NCI-H1048 (cell line): ENCODE measurements around the gene TP53INP2.
"Not testable (repeated sequence)": the region's sequence is repeated elsewhere in the genome, so short reads cannot be mapped to it uniquely, and the experiment has no call there.

Experiments
- DNase-seq: peaks from one replicate; lab custom pipeline; 2025; lab: John Stamatoyannopoulos, UW

Gene TP53INP2

DNA sequence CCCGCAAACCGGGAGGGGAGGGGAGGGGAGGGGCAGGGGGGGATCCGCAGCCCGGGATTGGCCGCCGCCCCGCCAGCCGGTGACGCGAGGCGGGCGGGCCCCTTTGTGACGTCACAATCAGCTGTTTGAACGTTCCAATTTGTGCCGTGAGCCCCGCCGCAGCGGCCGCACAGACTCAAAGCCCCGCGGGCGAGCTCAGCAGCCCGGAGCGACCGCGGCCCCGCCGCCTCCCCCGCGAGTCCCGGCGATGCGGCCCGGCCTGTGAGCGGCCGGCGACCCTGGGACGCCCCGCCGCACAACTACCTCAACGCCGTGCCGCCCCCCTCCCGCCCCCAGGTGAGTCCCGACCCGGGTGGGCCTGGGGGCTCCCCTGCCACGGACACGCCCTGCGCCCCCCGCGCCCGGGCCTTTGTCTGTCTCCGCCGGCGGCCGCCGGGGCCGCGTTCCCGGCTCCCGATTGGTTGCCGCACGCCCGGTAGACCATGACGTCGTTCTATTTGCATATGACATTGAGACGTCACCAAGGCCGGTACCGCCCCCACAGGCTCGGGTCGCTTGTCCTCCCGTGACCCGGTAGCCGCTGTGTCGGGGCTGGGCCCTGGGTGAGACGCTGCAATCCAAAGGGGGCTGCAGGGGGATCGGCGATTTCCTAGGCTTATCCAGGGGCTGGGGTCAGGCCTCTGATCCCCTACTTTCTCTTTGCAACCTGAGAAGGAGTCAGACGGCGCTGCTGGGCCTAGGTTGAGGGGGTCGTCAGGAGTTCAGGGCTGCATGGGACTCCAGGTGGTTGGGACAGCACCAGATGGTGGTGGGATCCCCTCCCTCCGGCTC is at the start of gene TP53INP2:
TP53INP2 (plus strand) TSS at position 168 of the 831 bp plus-strand sequence. CDS start 4,396 bp downstream, outside the sequence.
- peak; percentile 86 for DNase-seq

DNA sequence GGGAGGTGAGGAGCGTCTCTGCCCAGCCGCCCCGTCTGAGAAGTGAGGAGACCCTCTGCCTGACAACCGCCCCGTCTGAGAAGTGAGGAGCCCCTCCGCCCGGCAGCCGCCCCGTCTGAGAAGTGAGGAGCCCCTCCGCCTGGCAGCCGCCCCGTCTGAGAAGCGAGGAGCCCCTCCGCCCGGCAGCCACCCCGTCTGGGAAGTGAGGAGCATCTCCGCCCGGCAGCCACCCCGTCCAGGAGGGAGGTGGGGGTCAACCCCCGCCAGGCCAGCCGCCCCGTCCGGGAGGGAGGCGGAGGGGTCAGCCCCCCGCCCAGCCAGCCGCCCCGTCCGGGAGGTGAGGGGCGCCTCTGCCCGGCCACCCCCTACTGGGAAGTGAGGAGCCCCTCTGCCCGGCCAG is 45.5 kb upstream of the TP53INP2 start:
- DNase-seq = not testable (repeated sequence)

DNA sequence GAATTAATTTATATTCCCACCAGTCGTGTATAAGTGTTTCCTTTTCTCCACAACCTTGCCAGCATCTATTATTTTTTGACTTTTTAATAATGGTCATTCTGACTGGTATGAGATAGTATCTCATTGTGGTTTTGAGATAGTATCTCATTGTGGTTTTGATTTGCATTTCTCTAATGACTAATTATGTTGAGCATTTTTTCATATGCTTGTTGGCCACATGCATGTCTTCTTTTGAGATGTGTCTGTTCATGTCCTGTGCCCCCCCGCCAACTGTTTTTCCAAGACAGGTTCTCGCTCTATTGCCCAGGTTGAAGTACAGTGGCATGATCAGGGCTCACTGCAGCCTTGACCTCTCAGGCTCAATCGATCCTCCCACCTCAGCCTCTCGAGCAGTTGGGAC is 42.3 kb upstream of the TP53INP2 start:
- DNase-seq = not testable (repeated sequence)

DNA sequence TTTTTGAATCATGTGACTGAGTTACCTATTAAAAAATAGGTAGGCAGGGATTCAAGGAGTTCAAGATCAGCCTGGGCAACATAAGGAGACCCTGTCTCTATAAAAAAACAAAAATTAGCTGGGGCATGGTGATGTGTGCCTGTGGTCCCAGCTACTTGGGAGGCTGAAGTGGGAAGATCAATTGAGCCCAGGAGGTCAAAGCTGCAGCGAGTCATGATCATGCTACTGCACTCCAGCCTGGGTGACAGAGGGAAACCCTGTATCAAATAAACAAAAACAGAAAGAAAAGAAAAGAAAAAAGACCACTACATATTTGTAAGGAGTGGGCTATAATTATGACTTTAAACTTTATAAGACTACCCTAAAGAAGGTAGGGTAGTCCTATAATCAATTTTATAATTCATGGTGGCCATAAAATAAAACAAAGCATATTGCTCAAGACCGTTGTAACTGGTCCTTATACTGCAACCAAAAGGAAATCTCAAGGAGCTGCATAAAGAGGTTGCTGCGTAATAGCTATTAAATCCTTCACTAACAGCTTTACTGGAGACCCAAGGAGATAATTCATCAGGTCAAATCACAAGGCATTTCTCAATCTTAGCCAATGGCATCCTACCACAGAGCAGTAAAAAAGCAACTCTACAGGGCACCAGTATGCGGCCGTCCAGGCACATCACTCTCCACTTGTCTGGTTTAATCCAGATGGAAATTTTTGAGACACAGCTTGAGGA is 40.8 kb upstream of the TP53INP2 start:
- DNase-seq = no peak

GRCh38 chr20:34664751-34665150 is 39.4 kb upstream of the TP53INP2 start:
- not testable (repeated sequence) for DNase-seq

DNA sequence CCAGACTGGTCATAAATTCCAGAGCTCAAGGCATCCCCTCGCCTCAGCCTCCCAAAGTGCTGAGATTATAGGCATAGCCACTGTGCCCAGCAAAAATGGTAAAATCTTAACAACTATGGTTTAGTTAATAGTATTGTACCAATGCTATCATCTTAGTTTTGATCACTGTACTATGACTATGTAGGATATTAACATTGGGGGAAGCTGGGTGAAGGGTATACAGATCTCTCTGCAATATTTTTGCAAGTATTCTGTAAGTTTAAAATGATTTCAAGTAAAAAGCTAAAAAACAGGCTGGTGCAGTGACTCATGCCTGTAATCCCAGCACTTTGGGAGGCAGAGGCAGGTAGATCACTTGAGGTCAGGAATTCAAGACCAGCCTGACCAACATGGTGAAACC is 35.0 kb upstream of the TP53INP2 start:
- DNase-seq = no peak

DNA sequence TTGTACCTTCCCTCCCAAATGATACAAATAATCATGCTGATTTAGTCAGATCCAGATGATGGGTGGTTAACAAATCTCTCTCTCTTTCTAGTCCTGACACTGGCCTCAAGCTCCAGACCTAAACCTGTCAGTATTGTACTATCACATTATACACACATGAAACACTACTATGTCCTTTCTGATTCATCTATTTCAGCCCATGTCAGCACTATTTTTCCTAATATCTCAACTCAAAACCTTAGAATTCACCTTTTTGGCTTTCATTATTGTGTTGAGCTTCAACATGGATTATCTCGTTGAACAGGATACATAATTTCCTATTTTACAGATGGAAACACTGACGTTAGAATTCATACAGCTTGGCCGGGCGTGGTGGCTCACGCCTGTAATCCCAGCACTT is 30.7 kb upstream of the TP53INP2 start:
- DNase-seq = no peak

DNA sequence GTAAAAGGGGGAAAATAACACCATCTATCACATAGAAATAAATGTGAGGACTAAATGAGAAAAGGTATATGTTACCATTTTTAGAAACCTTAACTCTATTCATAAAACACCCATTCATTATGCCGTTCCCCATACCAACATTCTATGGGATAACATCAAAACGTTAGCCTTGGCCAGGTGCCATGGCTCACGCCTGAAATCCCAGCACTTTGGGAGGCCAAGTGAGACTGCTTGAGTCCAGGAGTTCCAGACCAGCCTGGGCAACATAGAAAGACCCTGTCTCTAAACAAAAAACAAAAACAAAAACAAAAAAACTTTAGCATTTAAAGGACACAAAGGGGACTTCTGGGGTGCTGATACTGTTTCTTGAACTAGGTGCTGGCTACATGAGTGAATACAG is 28.6 kb upstream of the TP53INP2 start:
- no peak for DNase-seq

DNA sequence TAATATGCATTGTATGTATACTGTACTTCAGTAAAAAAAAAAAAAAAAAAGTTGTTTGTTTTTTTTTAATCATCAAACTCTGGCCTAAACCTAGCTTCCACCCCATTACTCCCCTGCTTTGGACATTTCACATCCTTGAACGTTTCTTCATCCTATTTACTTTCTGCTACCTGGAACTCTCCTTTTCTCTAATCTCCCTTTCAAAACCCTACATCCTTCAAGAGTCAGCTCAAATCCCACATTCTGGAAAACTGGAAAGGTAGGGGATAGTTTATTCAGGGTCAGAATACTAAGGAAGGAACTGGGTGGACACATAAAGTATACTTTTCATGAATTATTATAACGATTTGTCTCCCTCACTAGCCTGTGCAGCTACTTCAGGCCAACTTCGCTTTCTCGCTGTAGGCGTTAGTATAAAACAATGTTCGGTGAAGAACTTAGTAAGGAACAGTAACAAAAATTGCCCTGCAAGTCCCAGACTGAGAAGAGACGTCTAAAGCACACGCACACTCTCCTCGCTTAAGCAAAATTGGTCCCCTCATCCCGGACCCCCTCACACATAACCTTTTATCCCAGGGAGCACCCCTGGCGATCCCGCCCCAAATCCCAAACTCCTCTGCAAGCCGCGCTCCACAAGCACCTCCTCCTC is 28.0 kb upstream of the TP53INP2 start:
- DNase-seq = no peak

DNA sequence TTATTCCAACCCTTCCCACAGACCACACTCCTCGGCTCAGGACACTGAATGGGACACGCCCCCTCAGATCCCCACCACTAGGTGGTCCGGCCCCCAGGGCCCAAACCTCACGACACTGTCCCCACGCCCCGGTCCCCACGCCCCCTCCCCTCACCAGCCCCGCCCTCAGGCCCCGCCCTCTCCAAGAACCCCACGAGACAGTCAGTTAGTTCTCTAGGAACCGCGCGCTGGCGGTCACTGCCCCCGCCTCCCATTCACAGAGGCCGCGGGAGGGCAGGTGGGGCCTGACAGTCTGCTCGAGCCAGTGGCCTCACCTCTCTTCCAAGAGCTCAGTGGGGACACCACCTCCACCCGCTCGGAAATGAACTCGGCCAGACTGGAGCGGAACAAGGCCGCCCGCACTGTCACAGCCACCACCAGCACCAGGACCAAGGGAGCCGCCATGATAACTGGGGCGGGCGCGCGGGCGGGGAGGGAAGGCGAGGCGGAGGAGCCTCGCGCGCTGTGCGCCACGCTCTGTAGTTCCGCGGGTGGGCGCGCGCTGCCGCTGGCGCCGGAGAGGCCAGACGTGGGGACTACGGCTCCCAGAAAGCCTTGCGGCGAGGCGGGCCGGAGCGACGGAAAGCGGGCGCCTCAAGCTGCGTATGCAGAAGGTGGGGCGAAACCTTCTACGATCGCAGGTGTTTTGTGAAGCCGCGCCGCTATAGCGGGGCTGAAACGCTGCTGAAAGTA is 27.3 kb upstream of the TP53INP2 start, which contains the start of gene PIGU:
PIGU (minus strand) TSS at position 451 of the 732 bp plus-strand sequence; CDS start at position 444, 7 bp downstream.
- peak; percentile 95 for DNase-seq

GRCh38 chr20:34680586-34681175 is 23.5 kb upstream of the TP53INP2 start:
- DNase-seq = no peak

GRCh38 chr20:34683667-34684066 is 20.5 kb upstream of the TP53INP2 start:
- no peak for DNase-seq

- no peak for DNase-seq
Observed at GRCh38 chr20:34689486-34689885, 14.7 kb upstream of the TP53INP2 start.

DNA sequence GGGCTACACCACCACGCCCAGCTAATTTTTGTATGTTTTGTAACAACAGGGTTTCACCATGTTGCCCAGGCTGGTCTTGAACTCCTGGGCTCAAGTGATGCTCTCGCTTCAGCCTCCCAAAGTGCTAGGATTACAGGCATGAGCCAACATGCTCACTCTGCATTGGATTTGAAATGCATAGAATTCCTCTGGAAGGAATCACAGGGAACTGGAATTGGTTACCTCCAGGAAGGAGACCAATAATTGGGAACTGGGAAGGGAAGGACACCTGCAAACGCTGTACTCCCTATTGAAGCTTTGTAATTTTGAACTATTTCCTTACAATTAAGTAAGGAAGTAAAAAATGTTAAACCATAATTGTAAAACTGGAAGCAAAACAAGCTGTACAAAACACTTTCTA is 12.3 kb upstream of the TP53INP2 start:
- DNase-seq = no peak

GRCh38 chr20:34693414-34693813 is 10.7 kb upstream of the TP53INP2 start:
- no peak for DNase-seq

DNA sequence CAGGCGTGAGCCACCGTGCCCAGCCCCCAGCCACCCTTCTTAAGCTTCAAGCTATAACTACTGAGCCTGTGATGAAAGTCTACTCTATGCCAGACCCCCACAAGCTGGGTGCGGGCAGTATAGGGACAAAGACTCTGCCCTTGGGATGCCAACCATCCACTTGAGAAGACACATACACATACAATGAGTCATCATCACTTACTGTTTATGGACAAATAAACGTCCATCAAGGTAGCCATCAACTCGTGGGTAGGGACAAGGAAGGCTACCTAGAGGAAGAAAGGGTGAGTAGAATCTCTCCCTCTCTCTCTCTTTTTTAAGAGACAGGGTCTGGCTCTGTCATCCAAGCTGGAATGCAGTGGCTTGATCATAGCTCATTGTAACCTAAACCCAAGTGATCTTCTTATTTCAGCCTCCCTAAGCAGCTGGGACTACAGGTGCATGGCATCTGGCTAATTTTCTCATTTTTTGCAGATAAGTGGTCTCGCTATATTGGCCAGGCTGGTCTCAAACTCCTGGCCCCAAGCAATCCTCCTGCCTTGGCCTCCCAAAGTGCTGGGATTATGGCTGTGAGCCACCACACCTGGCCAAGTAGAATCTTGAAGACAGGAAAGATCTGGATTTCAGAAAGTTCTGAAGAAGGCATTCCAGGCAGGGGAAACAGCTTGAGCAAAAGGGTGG is 2.6 kb upstream of the TP53INP2 start:
- DNase-seq = no peak

DNA sequence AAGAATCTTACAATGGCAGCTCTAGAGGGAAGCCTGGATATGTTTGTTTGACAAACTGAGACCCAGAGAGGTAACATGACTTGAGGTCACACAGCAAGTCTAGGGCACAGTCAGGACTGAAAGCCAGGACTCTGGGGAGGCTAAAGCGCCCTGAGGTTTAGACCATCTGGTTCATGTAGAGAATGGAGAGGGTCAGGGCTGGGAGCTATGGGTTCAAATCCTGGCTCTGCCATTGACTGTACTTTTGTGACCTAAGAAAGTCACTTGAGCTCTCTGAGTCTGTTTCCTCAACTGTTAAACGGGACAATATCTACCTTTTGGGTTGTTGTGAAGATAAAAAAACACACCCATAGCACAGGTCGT is 1.1 kb upstream of the TP53INP2 start:
- no peak for DNase-seq

DNA sequence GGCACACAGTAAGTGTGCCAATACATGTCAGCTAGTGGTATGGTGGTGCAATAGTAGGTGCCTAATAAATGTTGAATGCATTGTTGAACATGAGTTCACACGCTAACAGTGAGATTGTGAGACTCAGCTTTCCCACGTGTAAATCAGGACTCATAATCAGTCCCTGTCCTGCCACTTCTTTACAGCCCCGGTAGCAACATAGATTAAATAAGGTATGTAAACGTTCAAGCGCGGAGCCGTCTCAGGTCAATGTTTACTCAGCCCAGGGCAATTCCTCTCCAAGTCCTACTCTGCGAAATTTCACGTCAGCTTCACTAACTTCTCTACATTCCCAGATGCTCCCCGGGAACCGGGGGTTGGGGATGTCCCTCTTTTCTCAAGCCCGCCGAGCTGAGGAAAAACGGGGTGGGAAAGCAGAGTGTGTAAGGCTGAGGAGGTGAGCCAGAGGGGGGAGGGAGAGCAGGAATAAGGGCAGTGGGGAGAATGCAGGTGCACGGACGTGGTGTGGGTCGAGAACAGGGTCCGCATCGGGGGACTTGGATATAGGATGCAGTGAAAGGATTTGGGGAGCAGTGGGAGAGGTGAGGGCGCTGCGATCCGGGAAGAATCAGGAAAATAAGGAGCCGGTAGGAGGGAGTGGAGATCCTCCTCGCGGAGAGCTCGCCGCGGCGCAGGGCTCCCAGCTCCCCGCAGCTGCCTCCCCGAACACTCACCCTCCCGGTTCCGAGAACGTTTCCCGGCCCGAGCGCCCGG is 544 bp upstream of the TP53INP2 start:
- DNase-seq = no peak

DNA sequence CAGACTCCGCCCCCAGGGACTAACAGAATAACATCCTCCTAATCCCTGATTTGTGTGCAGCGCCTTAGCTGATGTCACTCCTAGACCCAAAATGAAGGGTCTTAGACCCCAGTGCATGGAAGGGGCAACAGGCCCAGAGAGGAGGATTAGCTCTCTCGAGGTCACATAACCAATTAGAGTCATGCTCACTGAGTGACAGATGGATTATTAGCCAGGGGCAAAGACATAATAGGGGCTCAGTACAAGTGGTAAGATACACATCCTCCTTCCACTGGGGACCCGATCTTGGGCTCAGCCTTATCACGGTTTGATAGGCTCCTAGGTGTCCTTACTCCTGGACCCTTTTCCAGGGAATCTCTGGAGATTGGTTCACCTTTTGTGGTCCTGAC is 858 bp downstream of the TP53INP2 start:
- no peak for DNase-seq
